HG03469 (cell line): ENCODE results near the gene NAV2.

Experiments
- ATAC-seq: cut with Tn5 transposase; IDR thresholded peaks from one replicate; pipeline ENCODE4 v1.9.1; 2021; ENCODE audit warnings: mild to moderate bottlenecking, moderate library complexity, moderate number of reproducible peaks; ENCODE audit not compliant: unreplicated experiment

NAV2 gene

DNA sequence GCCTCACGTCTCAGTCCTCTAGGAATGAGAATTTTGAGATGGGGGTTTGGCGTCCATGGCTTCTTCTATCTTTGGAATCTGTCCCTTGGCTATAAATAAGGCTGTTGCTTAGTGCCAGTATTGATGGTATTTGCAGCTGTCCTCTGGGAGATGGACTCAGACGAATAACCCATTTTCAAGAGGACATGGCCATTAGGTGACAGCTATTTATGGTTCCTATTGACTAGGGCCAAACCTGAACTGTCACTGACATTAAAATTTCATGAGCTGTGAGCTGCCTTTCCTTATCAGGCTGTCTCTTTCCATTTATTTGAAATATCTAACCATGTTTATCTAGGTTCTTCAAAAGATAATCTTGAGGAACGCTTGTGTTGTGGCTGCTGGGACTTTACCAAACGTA is 92.7 kb downstream of the NAV2 start:
- no peak for ATAC-seq

- no peak for ATAC-seq
These were observed 93.2 kb downstream of the NAV2 start for GRCh38 chr11:19805827-19806226.

DNA sequence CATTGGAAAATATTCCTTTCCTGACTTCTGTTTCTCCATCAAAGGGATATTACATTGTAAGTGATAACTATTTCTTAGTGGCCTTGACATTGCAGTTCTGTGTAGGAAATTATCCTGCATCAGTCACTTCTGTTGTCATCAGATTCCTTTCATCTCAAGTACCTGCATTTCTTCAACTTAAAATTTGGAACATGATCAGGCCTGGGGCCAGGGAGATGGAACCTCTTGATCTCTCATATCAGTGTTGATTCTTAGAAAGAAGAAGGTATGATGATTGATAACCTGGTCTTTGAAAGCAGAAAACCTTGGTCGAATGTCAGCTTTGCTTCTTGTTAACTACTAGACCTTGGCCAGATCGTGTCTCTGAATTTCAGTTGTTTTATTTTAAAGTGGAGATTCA is 93.6 kb downstream of the NAV2 start:
- no peak for ATAC-seq

DNA sequence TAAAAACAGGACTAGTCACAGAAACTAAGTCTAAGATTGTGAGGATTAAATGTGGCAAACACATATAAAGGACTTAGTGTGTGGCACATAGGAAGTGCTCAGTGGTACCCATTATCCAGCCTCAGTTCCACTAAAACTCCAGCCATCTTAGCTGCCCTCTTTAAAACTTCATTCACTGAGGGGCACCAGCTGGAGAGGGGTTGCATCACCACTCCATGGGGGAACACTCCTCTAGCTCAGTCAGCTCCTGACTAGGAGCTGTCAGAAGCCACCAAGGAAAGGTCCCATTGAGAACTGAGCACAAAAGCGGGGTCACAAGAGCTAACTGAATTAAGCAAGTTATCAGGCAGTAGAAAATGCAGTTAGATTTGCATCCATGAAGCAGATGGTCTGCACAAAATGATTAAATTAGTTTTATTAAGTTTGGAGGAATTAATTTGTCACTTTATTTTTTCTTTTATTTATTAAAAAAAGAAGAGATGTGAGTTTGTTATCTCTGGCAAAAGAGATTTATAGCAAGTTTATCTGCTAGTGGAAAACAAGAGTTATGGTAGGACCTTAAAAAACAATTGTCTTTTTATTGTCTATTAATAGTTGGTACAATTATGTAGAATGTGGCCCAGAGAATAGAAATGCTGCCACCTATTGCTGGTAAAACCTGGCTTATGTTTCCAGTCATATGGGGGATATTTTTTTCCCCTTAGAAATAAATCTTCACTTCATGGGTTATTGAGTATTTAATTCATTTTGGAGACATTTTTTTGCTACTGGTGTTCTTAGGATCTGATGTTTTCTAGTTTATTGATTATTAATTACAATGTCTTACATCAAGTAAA is 95.7 kb downstream of the NAV2 start:
- ATAC-seq, result no peak

DNA sequence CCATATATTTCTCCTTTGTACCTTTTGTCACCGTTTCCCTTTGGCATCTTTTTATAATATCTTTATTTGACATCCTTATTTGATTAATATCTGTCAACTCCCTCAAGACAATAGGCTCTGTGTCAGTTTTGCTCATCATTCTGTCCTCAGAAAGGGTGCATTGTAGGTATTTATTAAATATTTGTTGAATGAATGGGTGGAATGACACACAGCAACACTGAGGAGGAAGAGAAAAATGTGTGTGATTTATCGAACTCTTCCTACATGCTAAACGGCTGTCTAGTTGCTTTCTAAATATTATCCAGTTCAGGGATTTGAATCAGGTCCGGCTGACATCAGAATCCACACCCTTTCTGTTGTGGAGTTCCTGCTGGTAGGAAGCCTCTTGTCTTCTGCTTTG is 98.2 kb downstream of the NAV2 start:
- ATAC-seq, result no peak

DNA sequence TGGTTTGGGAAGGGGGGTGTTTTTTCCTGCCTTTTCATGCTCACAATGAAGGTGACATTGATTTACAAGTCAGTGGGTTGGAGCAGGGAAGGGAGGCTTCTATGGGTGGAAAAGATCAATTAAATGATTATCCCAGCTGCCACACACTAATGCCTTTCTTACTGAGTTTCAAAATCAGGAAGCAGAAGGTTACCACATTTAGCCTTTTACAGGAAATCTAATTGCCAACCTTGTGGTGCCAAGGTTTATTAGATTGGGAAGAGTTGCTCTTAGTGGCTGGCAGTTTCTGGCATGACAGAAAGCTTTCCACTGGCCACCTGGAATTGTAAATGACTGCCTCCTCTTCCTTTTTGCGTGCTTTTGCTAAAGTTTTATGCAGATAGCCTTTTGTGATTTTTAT is 98.7 kb downstream of the NAV2 start:
- no peak for ATAC-seq

DNA sequence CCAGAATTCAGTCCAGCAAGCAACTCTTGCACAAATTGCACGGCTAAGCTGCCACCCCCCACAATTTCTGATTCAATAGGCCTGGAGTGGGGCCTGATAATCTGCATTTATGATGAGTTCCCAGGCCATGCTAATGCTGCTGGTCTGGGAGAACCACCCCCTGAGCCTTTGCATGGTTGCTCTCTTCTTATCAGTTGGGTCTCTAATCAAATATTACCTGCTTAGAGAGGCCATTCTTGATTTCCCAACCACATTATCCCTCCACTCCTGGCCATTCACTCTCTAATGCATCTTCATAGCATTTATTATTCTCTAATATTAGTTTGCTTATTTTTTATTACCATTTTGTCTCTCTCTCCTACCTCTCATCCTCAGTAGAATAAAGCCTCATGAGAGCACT is 99.5 kb downstream of the NAV2 start:
- no peak for ATAC-seq

DNA sequence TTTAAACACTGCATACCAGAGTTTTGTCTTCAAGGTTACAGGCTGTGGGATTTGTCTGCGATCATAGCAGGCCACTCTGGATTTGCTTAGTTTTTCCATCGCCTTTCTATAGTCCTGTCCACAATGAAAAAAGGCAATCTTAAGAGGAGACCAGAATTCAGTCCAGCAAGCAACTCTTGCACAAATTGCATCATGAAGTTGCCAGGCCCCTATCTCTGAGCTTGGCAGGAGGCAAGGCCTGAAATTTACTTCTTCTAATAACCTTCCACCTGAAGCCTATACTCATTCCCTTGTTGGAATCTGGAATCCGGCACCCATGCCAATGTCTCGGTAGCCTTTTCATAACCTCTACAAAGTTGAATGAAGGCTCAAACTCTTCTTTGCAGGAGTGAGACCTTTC is 100.1 kb downstream of the NAV2 start:
- no peak for ATAC-seq

- no peak for ATAC-seq
These were observed 100.7 kb downstream of the NAV2 start for GRCh38 chr11:19813158-19813879.

DNA sequence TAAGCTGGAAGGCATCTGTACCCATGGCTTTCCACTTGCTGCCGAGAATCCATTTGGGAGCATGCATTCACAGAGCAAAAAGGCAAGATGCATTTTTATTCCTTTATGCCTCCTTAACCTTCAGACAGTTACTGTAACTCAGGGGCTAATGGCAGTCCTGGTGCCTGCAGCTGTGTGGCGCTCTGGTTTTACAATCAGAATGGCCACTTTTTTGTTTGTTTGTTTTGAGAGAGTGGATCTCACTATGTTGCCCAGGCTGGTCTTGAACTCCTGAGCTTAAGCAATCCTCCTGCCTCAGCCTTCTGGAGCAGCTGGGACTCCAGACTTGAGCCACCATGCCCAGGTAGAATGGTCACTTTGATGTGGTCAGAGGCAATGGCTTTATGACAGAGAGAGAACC is 101.8 kb downstream of the NAV2 start:
- no peak for ATAC-seq

GRCh38 chr11:19816040-19816439 is 103.4 kb downstream of the NAV2 start:
- no peak for ATAC-seq

- no peak for ATAC-seq
These were observed 104.2 kb downstream of the NAV2 start for GRCh38 chr11:19816817-19817216.

GRCh38 chr11:19817265-19817851 is 104.7 kb downstream of the NAV2 start:
- ATAC-seq, result no peak

DNA sequence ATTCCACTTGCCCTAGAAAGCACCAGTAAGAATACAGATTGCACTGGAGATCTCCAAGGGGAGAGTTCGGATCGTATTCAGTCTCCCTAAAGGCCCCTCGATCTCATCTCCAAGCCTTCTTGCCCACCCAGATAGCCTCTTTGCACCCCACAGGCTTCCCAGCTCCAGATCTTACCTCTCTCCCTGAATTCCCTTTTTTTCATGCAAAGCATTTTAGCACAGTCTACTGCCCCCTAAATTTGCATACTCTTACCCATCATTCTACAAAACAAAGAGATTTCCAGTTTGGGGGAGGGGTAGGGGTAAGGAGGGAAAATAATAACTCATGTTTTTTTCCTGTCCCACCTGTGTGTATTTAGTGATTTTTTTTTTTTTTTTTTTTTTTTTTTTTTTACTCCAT is 105.2 kb downstream of the NAV2 start:
- ATAC-seq, result no peak

GRCh38 chr11:19818619-19819018 is 106.0 kb downstream of the NAV2 start:
- no peak for ATAC-seq

GRCh38 chr11:19819148-19819547 is 106.5 kb downstream of the NAV2 start:
- no peak for ATAC-seq

- no peak for ATAC-seq
These were observed 107.5 kb downstream of the NAV2 start for GRCh38 chr11:19820100-19820499.

- ATAC-seq, result no peak
These were observed 108.8 kb downstream of the NAV2 start for GRCh38 chr11:19821412-19821875.

- no peak for ATAC-seq
These were observed 109.4 kb downstream of the NAV2 start for GRCh38 chr11:19821993-19822392.

DNA sequence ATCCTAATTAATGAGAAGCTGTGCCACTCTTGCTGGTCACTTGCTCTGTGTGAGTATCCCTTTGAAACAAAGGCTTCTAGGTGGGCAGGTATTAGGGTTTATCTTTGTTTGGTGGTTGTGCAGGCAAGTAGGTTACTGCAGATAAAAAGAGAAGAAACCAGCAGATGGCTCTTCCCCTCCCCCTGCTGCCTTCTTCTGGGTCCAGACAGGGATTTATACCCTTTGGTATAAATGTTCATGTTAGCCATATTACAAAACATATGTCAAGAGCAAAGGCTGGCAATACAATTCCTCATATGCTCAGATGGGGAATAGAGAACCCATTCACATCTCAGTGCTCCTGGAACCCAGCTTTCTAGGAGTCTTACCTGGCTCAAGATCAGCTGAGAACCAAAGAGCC is 109.9 kb downstream of the NAV2 start:
- ATAC-seq, result no peak

DNA sequence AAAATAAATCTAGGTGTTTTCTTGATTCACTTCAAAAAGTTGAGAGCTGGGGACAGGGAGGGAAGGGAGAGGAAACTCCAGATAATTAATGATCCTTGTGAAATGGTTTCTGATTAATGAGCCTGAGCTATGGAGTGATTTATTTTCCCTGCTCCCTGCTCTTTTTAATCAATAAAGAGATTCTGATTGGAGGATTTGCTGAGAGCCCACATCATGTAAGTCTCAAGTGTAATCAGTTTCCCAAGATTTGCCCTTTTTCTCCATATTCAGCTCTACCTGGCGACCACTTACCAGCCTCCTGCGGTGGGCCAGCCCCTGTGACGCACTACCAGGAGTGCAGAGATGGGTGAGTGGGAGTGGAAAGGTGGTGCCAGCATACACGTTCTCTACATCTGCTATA is 114.0 kb downstream of the NAV2 start:
- no peak for ATAC-seq
